GM19035 (cell line): ENCODE results near the gene CHST7.

ENCODE experiments used
- ATAC-seq: cut with Tn5 transposase; IDR thresholded peaks from one replicate; pipeline ENCODE4 v1.9.1; 2021; ENCODE audit not compliant: unreplicated experiment

The CHST7 gene

DNA sequence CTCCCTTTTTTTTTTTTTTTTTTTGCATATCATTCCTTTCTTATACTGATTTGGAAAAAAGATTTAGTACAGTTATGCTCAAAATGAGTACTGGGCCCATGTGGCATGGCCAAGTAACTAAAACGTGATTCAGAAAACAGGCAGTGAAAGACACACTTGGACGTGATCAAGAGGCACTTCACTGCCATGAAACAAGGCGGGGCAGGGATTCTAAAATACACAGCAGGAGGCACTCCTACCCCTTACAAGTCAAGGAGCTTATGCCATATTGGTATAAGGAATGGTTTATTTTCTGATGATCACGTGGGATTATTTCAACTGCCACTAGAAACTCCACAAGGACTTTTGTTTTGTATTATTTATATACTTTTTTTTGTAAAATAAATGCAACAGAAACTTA lies 72.0 kb downstream of the CHST7 start:
- no peak for ATAC-seq

DNA sequence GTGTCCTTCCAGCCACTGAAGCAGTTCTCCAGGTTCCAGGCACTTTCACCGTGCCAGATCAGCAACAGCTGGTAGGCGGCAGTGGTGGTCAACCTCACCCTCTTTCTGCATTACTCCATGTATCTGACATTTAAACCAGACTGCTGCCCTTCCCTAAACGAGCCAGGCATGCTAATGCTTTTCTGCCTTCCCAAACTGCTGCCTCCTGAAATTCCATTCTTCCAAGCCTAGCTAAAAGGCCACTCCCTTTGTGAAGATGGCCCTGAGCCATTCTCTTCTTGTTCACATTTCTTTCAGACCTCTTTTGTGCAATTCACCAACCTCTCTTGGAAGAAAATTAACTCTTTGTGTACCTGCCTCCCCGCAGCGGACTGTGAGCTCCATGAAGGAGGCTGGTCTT lies 73.7 kb downstream of the CHST7 start:
- no peak for ATAC-seq
